Measurements from ENCODE around the gene ENKUR. TPM values are rescaled to one million over a fixed set of nuclear protein-coding genes. Genes with fewer than 3 reads are reported as not detected.

The ENKUR gene
- total and polyA plus RNA-seq, 2 experiments from 2014 or later: 0.44 TPM; not detected in 1

DNA sequence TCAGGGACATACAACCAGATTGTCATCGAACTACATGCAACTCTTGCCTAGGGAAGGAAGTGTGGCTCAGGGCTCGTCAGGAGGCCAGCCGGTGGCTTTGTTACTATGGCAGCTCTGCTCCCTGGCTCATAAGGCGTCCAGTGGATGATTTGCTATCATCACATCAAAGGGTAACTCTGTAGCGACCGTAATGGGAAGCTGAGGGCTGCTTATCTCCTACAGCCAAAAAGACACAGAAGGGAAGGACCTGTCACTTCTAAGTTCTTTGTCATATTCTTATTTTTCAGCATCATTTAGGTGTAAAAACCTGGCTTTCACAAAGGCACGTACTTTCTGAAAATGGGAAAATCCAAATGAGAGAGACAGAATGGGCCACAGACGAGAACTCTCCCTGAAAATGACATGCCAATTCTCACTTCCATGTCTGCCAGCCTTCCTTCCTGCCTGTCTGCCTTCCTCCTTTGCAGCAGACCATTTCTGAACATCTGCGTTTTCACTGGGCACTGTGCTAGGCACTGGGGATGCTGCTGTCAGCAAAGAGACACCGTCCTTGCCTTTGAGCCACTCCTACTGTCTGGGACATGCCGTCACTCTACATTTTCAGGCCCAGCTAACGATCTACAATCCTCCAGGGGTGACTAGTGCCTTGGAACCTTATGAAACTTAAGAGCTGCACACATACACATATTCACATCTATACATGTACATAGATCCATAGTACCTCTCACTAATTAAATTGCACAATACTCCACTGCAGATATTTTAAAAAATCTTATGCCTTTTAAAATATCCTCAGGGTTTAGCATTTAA, 26.9 kb downstream of the ENKUR start:
- Histone ChIP-seq H3K79me2 (replicated peaks; ENCODE audit: insufficient read depth) (no peaks in the 10 kb centered on the region), H4K20me1 (replicated peaks; ENCODE audit: insufficient read depth) (no peaks in the 10 kb centered on the region), H3K4me2 (no peak overlapping the region), H2AFZ (no peak overlapping the region), H3K4me3 (no peak overlapping the region), H3F3A (replicated peaks; ENCODE audit: low read depth) (no peaks in the 10 kb centered on the region), H3K27ac (ENCODE audit: low read depth) (no peak overlapping the region), H3K36me3 (ENCODE audit: insufficient read depth) (no peaks in the 10 kb centered on the region), H3K4me1 (ENCODE audit: insufficient read depth) (no peaks in the 10 kb centered on the region), H3K27me3 (ENCODE audit: insufficient read depth) (no peaks in the 10 kb centered on the region), H3K9me2 (ENCODE audit: insufficient read depth) (no peaks in the 10 kb centered on the region)
- DNase-seq (ENCODE audit: low spot score) (no peak), ATAC-seq (no peak)
- TF ChIP-seq CREB1 (CRISPR knock-in tag; IDR thresholded peaks at IDR 0.05; ENCODE audit: low read depth) (no peak), ZNF331 (CRISPR knock-in tag; IDR thresholded peaks at IDR 0.05; ENCODE audit: low read depth) (no peak), CTCF (conservative IDR thresholded peaks at IDR 0.05; ENCODE audit: low read depth in 2 of 2) (no peak)
- no peaks in the 10 kb centered on the region for H3K4me1 Mint-ChIP-seq
- no peaks in the 10 kb centered on the region for H3K36me3 Mint-ChIP-seq (ENCODE audit: low read depth)
- H3K27me3 Mint-ChIP-seq (ENCODE audit: insufficient read depth, low read depth, poor library complexity): peaks cover 2% of the 10 kb centered on the region
- H3K4me3 Mint-ChIP-seq: no peak overlapping the region
- no peak overlapping the region for H3K27ac Mint-ChIP-seq
- no peaks in the 10 kb centered on the region for H3K9me3 Mint-ChIP-seq

DNA sequence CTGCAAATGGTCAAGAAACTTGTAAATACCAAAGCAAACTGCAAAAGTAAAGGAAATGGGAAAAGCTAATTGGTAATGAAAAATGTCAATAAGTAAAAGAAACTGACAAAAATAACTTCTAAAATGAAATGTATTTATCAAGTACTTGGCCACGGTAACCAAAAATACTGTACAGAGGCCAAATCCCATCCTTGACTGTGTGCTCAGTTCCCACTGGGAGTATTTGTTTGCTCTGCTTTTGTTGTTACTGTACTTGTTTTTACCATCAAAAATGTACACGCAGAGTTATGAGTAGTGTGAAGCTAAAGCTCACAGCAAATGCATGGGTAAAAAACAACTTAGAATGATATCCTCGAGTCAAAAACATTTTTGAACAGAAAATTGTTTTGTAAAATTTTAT, 31.1 kb downstream of the ENKUR start:
- Histone ChIP-seq H3K9me2 (ENCODE audit: insufficient read depth) (peaks cover 8% of the 10 kb centered on the region; the same call in 1 of the 2 replicates), H3K27me3 (ENCODE audit: insufficient read depth) (no peaks in the 10 kb centered on the region), H3K4me3 (no peak overlapping the region), H3K36me3 (ENCODE audit: insufficient read depth) (no peaks in the 10 kb centered on the region), H3K27ac (ENCODE audit: low read depth) (no peak overlapping the region), H3K4me2 (no peak overlapping the region), H3K4me1 (ENCODE audit: insufficient read depth) (no peaks in the 10 kb centered on the region), H3F3A (replicated peaks; ENCODE audit: low read depth) (no peaks in the 10 kb centered on the region), H3K79me2 (replicated peaks; ENCODE audit: insufficient read depth) (no peaks in the 10 kb centered on the region), H4K20me1 (replicated peaks; ENCODE audit: insufficient read depth) (no peaks in the 10 kb centered on the region), H2AFZ (no peak overlapping the region)
- Mint-ChIP-seq H3K9me3 (no peaks in the 10 kb centered on the region; the same call in 2 of the 3 replicates), H3K4me1 (peaks cover 3% of the 10 kb centered on the region; the same call in 2 of the 3 replicates), H3K27ac (no peak overlapping the region), H3K27me3 (ENCODE audit: insufficient read depth, low read depth, poor library complexity) (peaks cover 2% of the 10 kb centered on the region), H3K4me3 (no peak overlapping the region), H3K36me3 (ENCODE audit: low read depth) (no peaks in the 10 kb centered on the region)
- ATAC-seq (no peak), DNase-seq (ENCODE audit: low spot score) (no peak)
- TF ChIP-seq POLR2AphosphoS5 (IDR thresholded peaks at IDR 0.05; ENCODE audit: low read depth) (no peak), JUNB (IDR thresholded peaks at IDR 0.05; ENCODE audit: unreplicated experiment) (no peak), CTCF (conservative IDR thresholded peaks at IDR 0.05; ENCODE audit: low read depth in 2 of 2) (no peak), NANOG (IDR thresholded peaks at IDR 0.05; ENCODE audit: borderline replicate concordance) (no peak), ETS1 (IDR thresholded peaks at IDR 0.05) (no peak), ZNF331 (CRISPR knock-in tag; IDR thresholded peaks at IDR 0.05; ENCODE audit: low read depth) (no peak), ZNF114 (CRISPR knock-in tag; IDR thresholded peaks at IDR 0.05) (no peak)
- TF ChIP-seq, protein P1, sequence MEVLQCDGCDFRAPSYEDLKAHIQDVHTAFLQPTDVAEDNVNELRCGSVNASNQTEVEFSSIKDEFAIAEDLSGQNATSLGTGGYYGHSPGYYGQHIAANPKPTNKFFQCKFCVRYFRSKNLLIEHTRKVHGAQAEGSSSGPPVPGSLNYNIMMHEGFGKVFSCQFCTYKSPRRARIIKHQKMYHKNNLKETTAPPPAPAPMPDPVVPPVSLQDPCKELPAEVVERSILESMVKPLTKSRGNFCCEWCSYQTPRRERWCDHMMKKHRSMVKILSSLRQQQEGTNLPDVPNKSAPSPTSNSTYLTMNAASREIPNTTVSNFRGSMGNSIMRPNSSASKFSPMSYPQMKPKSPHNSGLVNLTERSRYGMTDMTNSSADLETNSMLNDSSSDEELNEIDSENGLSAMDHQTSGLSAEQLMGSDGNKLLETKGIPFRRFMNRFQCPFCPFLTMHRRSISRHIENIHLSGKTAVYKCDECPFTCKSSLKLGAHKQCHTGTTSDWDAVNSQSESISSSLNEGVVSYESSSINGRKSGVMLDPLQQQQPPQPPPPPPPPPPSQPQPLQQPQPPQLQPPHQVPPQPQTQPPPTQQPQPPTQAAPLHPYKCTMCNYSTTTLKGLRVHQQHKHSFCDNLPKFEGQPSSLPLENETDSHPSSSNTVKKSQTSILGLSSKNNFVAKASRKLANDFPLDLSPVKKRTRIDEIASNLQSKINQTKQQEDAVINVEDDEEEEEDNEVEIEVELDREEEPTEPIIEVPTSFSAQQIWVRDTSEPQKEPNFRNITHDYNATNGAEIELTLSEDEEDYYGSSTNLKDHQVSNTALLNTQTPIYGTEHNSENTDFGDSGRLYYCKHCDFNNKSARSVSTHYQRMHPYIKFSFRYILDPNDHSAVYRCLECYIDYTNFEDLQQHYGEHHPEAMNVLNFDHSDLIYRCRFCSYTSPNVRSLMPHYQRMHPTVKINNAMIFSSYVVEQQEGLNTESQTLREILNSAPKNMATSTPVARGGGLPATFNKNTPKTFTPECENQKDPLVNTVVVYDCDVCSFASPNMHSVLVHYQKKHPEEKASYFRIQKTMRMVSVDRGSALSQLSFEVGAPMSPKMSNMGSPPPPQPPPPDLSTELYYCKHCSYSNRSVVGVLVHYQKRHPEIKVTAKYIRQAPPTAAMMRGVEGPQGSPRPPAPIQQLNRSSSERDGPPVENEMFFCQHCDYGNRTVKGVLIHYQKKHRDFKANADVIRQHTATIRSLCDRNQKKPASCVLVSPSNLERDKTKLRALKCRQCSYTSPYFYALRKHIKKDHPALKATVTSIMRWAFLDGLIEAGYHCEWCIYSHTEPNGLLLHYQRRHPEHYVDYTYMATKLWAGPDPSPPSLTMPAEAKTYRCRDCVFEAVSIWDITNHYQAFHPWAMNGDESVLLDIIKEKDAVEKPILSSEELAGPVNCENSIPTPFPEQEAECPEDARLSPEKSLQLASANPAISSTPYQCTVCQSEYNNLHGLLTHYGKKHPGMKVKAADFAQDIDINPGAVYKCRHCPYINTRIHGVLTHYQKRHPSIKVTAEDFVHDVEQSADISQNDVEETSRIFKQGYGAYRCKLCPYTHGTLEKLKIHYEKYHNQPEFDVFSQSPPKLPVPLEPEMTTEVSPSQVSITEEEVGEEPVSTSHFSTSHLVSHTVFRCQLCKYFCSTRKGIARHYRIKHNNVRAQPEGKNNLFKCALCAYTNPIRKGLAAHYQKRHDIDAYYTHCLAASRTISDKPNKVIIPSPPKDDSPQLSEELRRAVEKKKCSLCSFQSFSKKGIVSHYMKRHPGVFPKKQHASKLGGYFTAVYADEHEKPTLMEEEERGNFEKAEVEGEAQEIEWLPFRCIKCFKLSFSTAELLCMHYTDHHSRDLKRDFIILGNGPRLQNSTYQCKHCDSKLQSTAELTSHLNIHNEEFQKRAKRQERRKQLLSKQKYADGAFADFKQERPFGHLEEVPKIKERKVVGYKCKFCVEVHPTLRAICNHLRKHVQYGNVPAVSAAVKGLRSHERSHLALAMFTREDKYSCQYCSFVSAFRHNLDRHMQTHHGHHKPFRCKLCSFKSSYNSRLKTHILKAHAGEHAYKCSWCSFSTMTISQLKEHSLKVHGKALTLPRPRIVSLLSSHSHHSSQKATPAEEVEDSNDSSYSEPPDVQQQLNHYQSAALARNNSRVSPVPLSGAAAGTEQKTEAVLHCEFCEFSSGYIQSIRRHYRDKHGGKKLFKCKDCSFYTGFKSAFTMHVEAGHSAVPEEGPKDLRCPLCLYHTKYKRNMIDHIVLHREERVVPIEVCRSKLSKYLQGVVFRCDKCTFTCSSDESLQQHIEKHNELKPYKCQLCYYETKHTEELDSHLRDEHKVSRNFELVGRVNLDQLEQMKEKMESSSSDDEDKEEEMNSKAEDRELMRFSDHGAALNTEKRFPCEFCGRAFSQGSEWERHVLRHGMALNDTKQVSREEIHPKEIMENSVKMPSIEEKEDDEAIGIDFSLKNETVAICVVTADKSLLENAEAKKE (CRISPR knock-in tag; IDR thresholded peaks at IDR 0.05): no peak

Data from GM23338 (cell line).